ENCODE measurements around the gene RTN4R. TPM values are rescaled to one million over a fixed set of nuclear protein-coding genes. Genes with fewer than 3 reads are reported as not detected.
"Not testable (repeated sequence)": the region's sequence is repeated elsewhere in the genome, so short reads cannot be mapped to it uniquely, and the experiment has no call there.

The RTN4R gene
- total RNA-seq: 1 to 10 TPM; 2.3 to 3.1 TPM

- no peak within 1 kb of the TSS for H3K27ac Mint-ChIP-seq
- H3K27me3 Mint-ChIP-seq: peaks cover 3% of the 10 kb centered on the region
- POLR2A ChIA-PET: no interaction called here
- H3K4me1 Mint-ChIP-seq: peaks cover 4% of the 10 kb centered on the region
- H3K9me3 Mint-ChIP-seq: no peaks in the 10 kb centered on the region
- CTCF ChIA-PET: no interaction called here
- peak within 1 kb of the TSS; percentile 63 for H3K4me3 Mint-ChIP-seq
- peak; percentile 64 for DNase-seq
- no peaks in the 10 kb centered on the region for H3K36me3 Mint-ChIP-seq (ENCODE audit: low read depth)
Observed at GRCh38 chr22:20268279-20269012, at the start of gene RTN4R. RTN4R (minus strand) TSS chr22:20268318; CDS start chr22:20268092, 226 bp downstream.

- DNase-seq: peak; percentile 50
- H3K36me3 Mint-ChIP-seq (ENCODE audit: low read depth); POLR2A ChIA-PET; H3K27ac Mint-ChIP-seq; H3K9me3 Mint-ChIP-seq; H3K27me3 Mint-ChIP-seq: not testable (repeated sequence)
- CTCF ChIA-PET: interaction anchor here (0.8 to 1.4 kb wide), 5 partner anchors 23 to 161 kb away, joined by 3 to 6 read pairs (median 3); partner anchors contain the start of gene ZNF74
- peak overlapping the region; percentile 46 for H3K4me3 Mint-ChIP-seq
- H3K4me1 Mint-ChIP-seq: peaks cover 45% of the 10 kb centered on the region
Observed at GRCh38 chr22:20317402-20318042, 49.4 kb upstream of the RTN4R start.

GRCh38 chr22:20316844-20317401 lies 48.8 kb upstream of the RTN4R start:
- POLR2A ChIA-PET: no interaction called here
- no peak overlapping the region for H3K4me3 Mint-ChIP-seq
- DNase-seq: peak; percentile 11
- H3K9me3 Mint-ChIP-seq: no peaks in the 10 kb centered on the region
- no peaks in the 10 kb centered on the region for H3K27me3 Mint-ChIP-seq
- CTCF ChIA-PET: interaction anchor here (0.6 to 1.4 kb wide), 4 partner anchors 22 to 169 kb away, joined by 3 to 6 read pairs (median 4); no protein-coding TSS in a partner anchor
- no peak overlapping the region for H3K27ac Mint-ChIP-seq
- peaks cover 40% of the 10 kb centered on the region for H3K4me1 Mint-ChIP-seq
- H3K36me3 Mint-ChIP-seq (ENCODE audit: low read depth): peaks cover 7% of the 10 kb centered on the region

- ChIA-PET POLR2A (no interaction called here), CTCF (interaction anchor here (0.6 to 1.4 kb wide), 3 partner anchors 22 to 169 kb away, joined by 3 to 6 read pairs (median 4); no protein-coding TSS in a partner anchor)
- peaks cover 35% of the 10 kb centered on the region for H3K4me1 Mint-ChIP-seq
- no peaks in the 10 kb centered on the region for H3K27me3 Mint-ChIP-seq
- no peak overlapping the region for H3K4me3 Mint-ChIP-seq
- peaks cover 7% of the 10 kb centered on the region for H3K36me3 Mint-ChIP-seq (ENCODE audit: low read depth)
- H3K9me3 Mint-ChIP-seq: no peaks in the 10 kb centered on the region
- no peak overlapping the region for H3K27ac Mint-ChIP-seq
- peak; percentile 14 for DNase-seq
Observed at GRCh38 chr22:20316217-20316843, 48.2 kb upstream of the RTN4R start.

GRCh38 chr22:20315337-20316216 lies 47.5 kb upstream of the RTN4R start:
- ChIA-PET CTCF (no interaction called here), POLR2A (no interaction called here)
- H3K4me3 Mint-ChIP-seq: no peak overlapping the region
- DNase-seq: peak; percentile 15
- H3K27ac Mint-ChIP-seq: no peak overlapping the region
- peaks cover 6% of the 10 kb centered on the region for H3K36me3 Mint-ChIP-seq (ENCODE audit: low read depth)
- H3K9me3 Mint-ChIP-seq: no peaks in the 10 kb centered on the region
- H3K4me1 Mint-ChIP-seq: peaks cover 27% of the 10 kb centered on the region
- no peaks in the 10 kb centered on the region for H3K27me3 Mint-ChIP-seq

GRCh38 chr22:20314741-20315336 lies 46.7 kb upstream of the RTN4R start:
- H3K36me3 Mint-ChIP-seq (ENCODE audit: low read depth); H3K9me3 Mint-ChIP-seq; H3K4me3 Mint-ChIP-seq; CTCF ChIA-PET; H3K27ac Mint-ChIP-seq; POLR2A ChIA-PET; H3K27me3 Mint-ChIP-seq: not testable (repeated sequence)
- peak; percentile 12 for DNase-seq
- H3K4me1 Mint-ChIP-seq: peaks cover 25% of the 10 kb centered on the region

- H3K36me3 Mint-ChIP-seq (ENCODE audit: low read depth); H3K27ac Mint-ChIP-seq; POLR2A ChIA-PET; H3K9me3 Mint-ChIP-seq; DNase-seq; H3K4me3 Mint-ChIP-seq; CTCF ChIA-PET; H3K27me3 Mint-ChIP-seq: not testable (repeated sequence)
- H3K4me1 Mint-ChIP-seq: peaks cover 22% of the 10 kb centered on the region
Observed at GRCh38 chr22:20314206-20314605, 46.1 kb upstream of the RTN4R start.

GRCh38 chr22:20313306-20314077 lies 45.4 kb upstream of the RTN4R start:
- H3K4me3 Mint-ChIP-seq; H3K27ac Mint-ChIP-seq; H3K9me3 Mint-ChIP-seq; DNase-seq; H3K36me3 Mint-ChIP-seq (ENCODE audit: low read depth); POLR2A ChIA-PET; CTCF ChIA-PET; H3K27me3 Mint-ChIP-seq: not testable (repeated sequence)
- H3K4me1 Mint-ChIP-seq: peaks cover 15% of the 10 kb centered on the region

- no peaks in the 10 kb centered on the region for H3K27me3 Mint-ChIP-seq
- H3K9me3 Mint-ChIP-seq: no peaks in the 10 kb centered on the region
- CTCF ChIA-PET: interaction anchor here (0.8 kb wide), 1 partner anchor 68 kb away, joined by 3 read pairs; no protein-coding TSS in a partner anchor
- POLR2A ChIA-PET: no interaction called here
- no peak overlapping the region for H3K4me3 Mint-ChIP-seq
- no peaks in the 10 kb centered on the region for H3K36me3 Mint-ChIP-seq (ENCODE audit: low read depth)
- peaks cover 6% of the 10 kb centered on the region for H3K4me1 Mint-ChIP-seq
- no peak for DNase-seq
- no peak overlapping the region for H3K27ac Mint-ChIP-seq
Observed at GRCh38 chr22:20312396-20313191, 44.5 kb upstream of the RTN4R start.

- H3K4me3 Mint-ChIP-seq; H3K4me1 Mint-ChIP-seq; H3K9me3 Mint-ChIP-seq; H3K27me3 Mint-ChIP-seq; H3K27ac Mint-ChIP-seq; POLR2A ChIA-PET; DNase-seq; H3K36me3 Mint-ChIP-seq (ENCODE audit: low read depth): not testable (repeated sequence)
- CTCF ChIA-PET: interaction anchor here (0.8 kb wide), 1 partner anchor 70 kb away, joined by 3 read pairs; no protein-coding TSS in a partner anchor
Observed at GRCh38 chr22:20311249-20312062, 43.3 kb upstream of the RTN4R start.

All from activated CD4-positive, alpha-beta memory T cell treated with anti-CD3 and anti-CD28 coated beads, Interleukin-2, amount 10 ng/mL, durations not matched to agents 7 days and 5 days (primary cell).